Activated T-helper 1 cell treated with anti-CD3 and anti-CD28 coated beads, Interleukin-12 subunit alpha, Interleukin-12 subunit beta, Interleukin-2, Interleukin-4 antibody, amounts not matched to agents 30 ng/mL and 10 ng/mL and 1 ng/mL, durations not matched to agents 14 hours and 24 hours and 36 hours (primary cell): Measurements from ENCODE around the gene BAHCC1. TPM values are rescaled to one million over a fixed set of nuclear protein-coding genes. Genes with fewer than 3 reads are reported as not detected.
"Not testable (repeated sequence)": the region's sequence is repeated elsewhere in the genome, so short reads cannot be mapped to it uniquely, and the experiment has no call there.

Source experiments
- DNase-seq: peaks from one replicate; pipeline ENCODE4 v3.0.0; 2021; ENCODE audit warnings: low spot score
- H3K27ac Mint-ChIP-seq: one replicate; pipeline ENCODE4 v1.8.0; 2021; ENCODE audit warnings: mild to moderate bottlenecking, mixed read lengths
- H3K27me3 Mint-ChIP-seq: one replicate; pipeline ENCODE4 v1.8.0; 2022; ENCODE audit warnings: mild to moderate bottlenecking, moderate library complexity, mixed read lengths; ENCODE audit not compliant: insufficient read depth
- H3K36me3 Mint-ChIP-seq: one replicate; pipeline ENCODE4 v1.8.0; 2021; ENCODE audit warnings: low read depth, mixed read lengths
- H3K4me1 Mint-ChIP-seq: one replicate; pipeline ENCODE4 v1.8.0; 2021; ENCODE audit warnings: low read depth, mixed read lengths
- H3K4me3 Mint-ChIP-seq: one replicate; pipeline ENCODE4 v1.8.0; 2021; ENCODE audit warnings: mild to moderate bottlenecking, moderate library complexity, mixed read lengths
- H3K9me3 Mint-ChIP-seq: one replicate; pipeline ENCODE4 v1.8.0; 2021; ENCODE audit warnings: mixed read lengths
- intact Hi-C: fragments of 100-400 bp; cut with micrococcal nuclease; formaldehyde crosslinking; loops from one replicate; pipeline ENCODE4 v1.15.1; 2024
- total RNA-seq: library from RNA; stranded (reverse); gene quantifications from 2 replicates; pipeline ENCODE4 v1.2.3, GENCODE V29; 2022

Gene BAHCC1
- total RNA-seq, 1 donor from 2014 or later: 0.08 TPM

DNA sequence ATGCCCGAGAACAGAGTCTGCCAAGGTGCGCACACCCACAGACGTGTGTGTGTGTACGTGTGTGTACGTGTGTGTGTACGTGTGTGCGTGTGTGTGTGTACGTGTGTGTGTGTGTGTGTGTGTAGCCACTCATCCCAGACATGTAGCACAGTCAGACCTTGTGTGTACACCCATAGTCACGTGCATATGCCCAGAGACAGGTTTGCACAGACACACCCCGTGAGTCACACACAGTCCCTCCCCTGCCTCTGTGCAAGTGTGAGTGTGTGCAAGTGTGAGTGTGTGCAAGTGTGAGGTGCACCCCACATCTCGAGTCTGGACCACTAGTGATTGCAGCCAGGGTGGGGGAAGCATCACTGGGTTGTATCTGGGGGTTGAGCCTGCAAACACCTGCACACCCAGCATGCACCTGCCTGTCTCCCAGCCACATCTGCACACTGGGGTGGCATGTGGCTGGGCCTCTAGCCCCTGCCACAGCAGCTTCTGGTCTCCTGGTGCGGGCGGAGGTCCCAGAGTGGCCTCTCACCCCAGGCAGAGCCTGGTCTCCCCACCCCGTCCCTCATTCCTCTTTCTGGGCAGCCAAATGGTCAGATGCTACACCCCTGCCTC is 23.6 kb downstream of the BAHCC1 start:
- DNase-seq: no peak
- no peak overlapping the region for H3K27ac Mint-ChIP-seq
- peaks cover 2% of the 10 kb centered on the region for H3K27me3 Mint-ChIP-seq
- H3K9me3 Mint-ChIP-seq: no peaks in the 10 kb centered on the region
- no peak overlapping the region for H3K4me3 Mint-ChIP-seq
- intact Hi-C loops: no loop called here
- H3K4me1 Mint-ChIP-seq: no peaks in the 10 kb centered on the region
- H3K36me3 Mint-ChIP-seq: no peaks in the 10 kb centered on the region

GRCh38 chr17:81419319-81419885 is 24.1 kb downstream of the BAHCC1 start:
- no peaks in the 10 kb centered on the region for H3K4me1 Mint-ChIP-seq
- intact Hi-C loops: no loop called here
- H3K4me3 Mint-ChIP-seq: no peak overlapping the region
- DNase-seq: no peak
- peaks cover under 1% of the 10 kb centered on the region for H3K27me3 Mint-ChIP-seq
- no peak overlapping the region for H3K27ac Mint-ChIP-seq
- H3K36me3 Mint-ChIP-seq: no peaks in the 10 kb centered on the region
- H3K9me3 Mint-ChIP-seq: no peaks in the 10 kb centered on the region

GRCh38 chr17:81419886-81420768 is 24.9 kb downstream of the BAHCC1 start:
- DNase-seq: no peak
- intact Hi-C loops: no loop called here
- Mint-ChIP-seq H3K27me3 (no peaks in the 10 kb centered on the region), H3K4me1 (no peaks in the 10 kb centered on the region), H3K4me3 (no peak overlapping the region), H3K9me3 (no peaks in the 10 kb centered on the region), H3K36me3 (no peaks in the 10 kb centered on the region), H3K27ac (no peak overlapping the region)

GRCh38 chr17:81420769-81421462 is 25.7 kb downstream of the BAHCC1 start:
- Mint-ChIP-seq H3K4me1 (no peaks in the 10 kb centered on the region), H3K36me3 (no peaks in the 10 kb centered on the region), H3K4me3 (no peak overlapping the region), H3K27me3 (no peaks in the 10 kb centered on the region), H3K9me3 (no peaks in the 10 kb centered on the region), H3K27ac (no peak overlapping the region)
- intact Hi-C loops: no loop called here
- no peak for DNase-seq

DNA sequence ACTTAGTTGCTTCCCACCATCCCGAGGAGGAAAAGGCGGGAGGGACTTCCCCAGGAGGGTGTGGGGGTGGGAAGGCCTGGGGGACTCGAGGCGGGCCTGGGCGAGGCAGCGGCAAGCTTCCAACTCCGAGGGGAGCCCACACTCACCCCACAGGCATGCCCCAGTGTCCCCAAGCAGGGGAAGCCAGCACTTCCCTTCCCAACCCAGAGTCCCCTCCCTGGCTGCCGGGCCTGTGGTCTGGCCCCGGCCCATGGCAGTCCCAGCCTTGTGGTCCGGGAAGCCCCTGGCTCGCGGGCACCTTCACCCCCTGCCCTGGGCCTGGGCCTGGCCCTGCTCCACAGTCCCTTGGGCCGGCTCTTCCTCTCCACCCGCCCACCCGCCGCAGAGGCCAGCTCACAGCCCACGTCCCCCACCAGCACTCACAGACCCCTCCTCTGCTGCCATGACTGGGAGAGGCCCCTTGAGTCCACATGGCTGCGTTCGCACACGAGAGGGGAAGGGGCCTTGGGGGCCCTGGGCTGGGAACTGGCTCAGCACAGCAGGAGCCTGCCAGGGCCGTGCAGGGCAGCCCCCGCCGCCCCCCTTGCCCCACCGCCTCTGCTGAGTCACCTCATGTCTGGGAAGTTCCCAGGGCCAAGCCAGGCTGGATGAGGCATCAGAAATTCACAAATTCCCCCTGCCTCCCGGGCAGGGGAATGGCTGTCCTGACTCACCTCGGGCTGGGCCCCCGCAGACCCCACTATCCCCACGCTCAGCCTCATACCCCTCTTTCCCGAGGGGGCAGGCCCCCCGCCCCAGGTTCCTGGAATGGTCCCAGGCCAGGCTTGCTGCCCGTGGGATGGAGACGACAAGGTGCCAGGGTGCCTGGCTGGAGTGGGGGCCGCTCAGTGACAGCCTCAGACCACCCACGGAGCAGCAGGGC is 27.8 kb downstream of the BAHCC1 start:
- Mint-ChIP-seq H3K27ac (no peak overlapping the region), H3K36me3 (no peaks in the 10 kb centered on the region)

DNA sequence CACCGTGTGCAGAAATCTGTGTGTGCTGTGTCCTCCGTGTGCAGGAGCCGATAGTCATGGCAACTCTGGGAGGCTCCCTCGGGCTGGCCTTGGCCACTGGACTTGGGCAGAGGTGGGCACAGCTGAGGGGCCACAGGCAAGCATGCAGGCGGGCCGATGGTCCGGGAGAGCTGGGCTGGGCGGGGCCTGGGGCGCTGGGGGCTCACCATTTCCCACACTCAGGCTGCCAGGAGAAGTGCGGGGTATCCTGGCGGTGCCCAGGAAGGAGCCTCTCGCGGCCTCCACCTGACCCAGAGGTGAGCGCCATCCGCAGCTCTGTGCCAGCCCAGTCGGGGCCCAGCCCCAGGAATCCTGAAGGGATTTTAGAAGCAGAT is 28.4 kb downstream of the BAHCC1 start:
- no peaks in the 10 kb centered on the region for H3K4me1 Mint-ChIP-seq

More for the DNA sequence above, 27.8 kb downstream of the BAHCC1 start:
- Mint-ChIP-seq H3K4me3 (no peak overlapping the region), H3K27me3 (no peaks in the 10 kb centered on the region), H3K4me1 (no peaks in the 10 kb centered on the region), H3K9me3 (no peaks in the 10 kb centered on the region)
- intact Hi-C loops: no loop called here
- DNase-seq: no peak

GRCh38 chr17:81424151-81425017 is 29.1 kb downstream of the BAHCC1 start:
- DNase-seq: no peak
- H3K4me1 Mint-ChIP-seq: no peaks in the 10 kb centered on the region
- intact Hi-C loops: no loop called here
- no peaks in the 10 kb centered on the region for H3K36me3 Mint-ChIP-seq
- no peak overlapping the region for H3K27ac Mint-ChIP-seq
- H3K27me3 Mint-ChIP-seq: peaks cover 4% of the 10 kb centered on the region
- no peaks in the 10 kb centered on the region for H3K9me3 Mint-ChIP-seq
- H3K4me3 Mint-ChIP-seq: no peak overlapping the region

More for the DNA sequence above, 28.4 kb downstream of the BAHCC1 start:
- peaks cover under 1% of the 10 kb centered on the region for H3K27me3 Mint-ChIP-seq
- no peak overlapping the region for H3K4me3 Mint-ChIP-seq
- intact Hi-C loops: no loop called here
- no peaks in the 10 kb centered on the region for H3K36me3 Mint-ChIP-seq
- DNase-seq: no peak
- no peak overlapping the region for H3K27ac Mint-ChIP-seq
- H3K9me3 Mint-ChIP-seq: no peaks in the 10 kb centered on the region

DNA sequence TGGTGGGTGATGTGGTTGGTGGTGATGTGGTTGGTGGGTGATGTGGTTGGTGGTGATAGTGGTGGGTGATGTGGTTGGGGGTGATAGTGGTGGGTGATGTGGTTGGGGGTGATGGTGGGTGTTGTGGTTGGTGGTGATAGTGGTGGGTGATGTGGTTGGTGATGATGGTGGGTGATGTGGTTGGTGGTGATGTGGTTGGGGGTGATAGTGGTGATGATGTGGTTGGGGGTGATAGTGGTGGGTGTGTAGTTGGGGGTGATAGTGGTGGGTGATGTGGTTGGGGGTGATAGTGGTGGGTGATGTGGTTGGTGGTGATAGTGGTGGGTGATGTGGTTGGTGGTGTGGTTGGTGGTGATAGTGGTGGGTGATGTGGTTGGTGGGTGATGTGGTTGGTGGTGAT is 29.8 kb downstream of the BAHCC1 start:
- H3K9me3 Mint-ChIP-seq, H3K4me1 Mint-ChIP-seq, intact Hi-C loops, H3K4me3 Mint-ChIP-seq, H3K36me3 Mint-ChIP-seq, H3K27ac Mint-ChIP-seq, H3K27me3 Mint-ChIP-seq, DNase-seq: not testable (repeated sequence)

GRCh38 chr17:81425716-81426392 is 30.6 kb downstream of the BAHCC1 start:
- H3K9me3 Mint-ChIP-seq, DNase-seq, H3K27ac Mint-ChIP-seq, H3K27me3 Mint-ChIP-seq, H3K36me3 Mint-ChIP-seq, H3K4me1 Mint-ChIP-seq, H3K4me3 Mint-ChIP-seq: not testable (repeated sequence)
- intact Hi-C loops: loop anchor here (2.0 kb wide), 1 partner anchor 25 kb away; no protein-coding TSS in a partner anchor

DNA sequence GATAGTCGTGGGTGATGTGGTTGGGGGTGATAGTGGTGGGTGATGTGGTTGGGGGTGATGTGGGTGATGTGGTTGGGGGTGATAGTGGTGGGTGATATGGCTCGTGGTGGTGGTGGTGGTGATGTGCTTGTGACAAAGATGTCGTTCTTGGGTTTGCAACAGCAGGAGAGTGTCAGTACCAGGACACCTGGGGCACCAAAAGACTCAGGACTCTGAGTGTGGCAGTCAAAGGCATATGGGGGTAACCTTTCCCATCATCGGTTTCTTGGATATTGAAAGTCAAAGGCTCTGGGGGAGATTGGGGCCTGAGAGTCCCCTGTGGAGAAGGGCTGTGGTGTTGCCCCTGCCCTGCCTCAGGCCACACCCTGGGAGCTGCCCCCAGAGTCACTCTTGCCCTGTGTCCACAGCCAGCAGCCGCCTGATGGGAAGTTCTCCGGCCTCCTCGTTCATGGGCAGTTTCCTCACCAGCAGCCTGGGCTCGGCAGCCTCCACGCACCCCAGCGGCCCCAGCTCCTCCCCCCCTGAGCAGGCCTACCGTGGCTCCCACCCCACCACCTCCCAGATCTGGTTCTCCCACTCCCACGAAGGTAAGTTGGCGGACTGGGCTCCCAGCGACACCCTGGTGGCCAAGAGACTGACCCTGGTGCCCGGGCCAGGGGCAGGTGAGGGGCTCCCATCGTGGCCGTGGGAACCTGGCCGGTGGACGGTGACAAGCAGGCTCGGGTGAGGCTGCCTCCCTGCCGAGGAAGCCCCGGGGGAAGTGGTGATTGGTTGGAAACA is 31.3 kb downstream of the BAHCC1 start:
- peaks cover 5% of the 10 kb centered on the region for H3K27me3 Mint-ChIP-seq
- H3K4me1 Mint-ChIP-seq: no peaks in the 10 kb centered on the region
- no peaks in the 10 kb centered on the region for H3K36me3 Mint-ChIP-seq
- intact Hi-C loops: loop anchor here (2.0 kb wide), 1 partner anchor 26 kb away; no protein-coding TSS in a partner anchor
- H3K4me3 Mint-ChIP-seq: no peak overlapping the region
- H3K27ac Mint-ChIP-seq: no peak overlapping the region
- no peak for DNase-seq
- no peaks in the 10 kb centered on the region for H3K9me3 Mint-ChIP-seq
